Natural killer cell treated with Interleukin-12 subunit alpha and Interleukin-12 subunit beta and Interleukin-15 and Interleukin-18, amount 100 ng/mL, for 72 hours (primary cell): Measurements from ENCODE around the gene FOXN1. TPM values are rescaled to one million over a fixed set of nuclear protein-coding genes. Genes with fewer than 3 reads are reported as not detected.
"Not testable (repeated sequence)": the region's sequence is repeated elsewhere in the genome, so short reads cannot be mapped to it uniquely, and the experiment has no call there.

Experiments
- ATAC-seq, 2 donors: fragments of 150-1000 bp; cut with Tn5 transposase in 1 of 2; sonication (Bioruptor Pico), chemical (Tn5 transposase) in 1 of 2; 2 replicates each; pipeline ENCODE4 v1.10.0; 2021
- DNase-seq: peaks from one replicate; pipeline ENCODE4 v3.0.0; 2022; ENCODE audit warnings: low spot score
- H3K27ac Mint-ChIP-seq, 2 donors: 1 replicate in 1 of 2; 2 replicates in 1 of 2; pipeline ENCODE4 v1.8.0; 2022; ENCODE audit warnings: mixed read lengths in 2 of 2, mild to moderate bottlenecking in 1 of 2, moderate library complexity in 1 of 2
- H3K27me3 Mint-ChIP-seq, 2 donors: 1 replicate in 1 of 2; 2 replicates in 1 of 2; pipeline ENCODE4 v1.8.0; 2022; ENCODE audit warnings: mixed read lengths in 2 of 2
- H3K36me3 Mint-ChIP-seq: one replicate; pipeline ENCODE4 v1.8.0; 2022; ENCODE audit warnings: mixed read lengths
- H3K4me1 Mint-ChIP-seq, 2 donors: 1 replicate in 1 of 2; 2 replicates in 1 of 2; pipeline ENCODE4 v1.8.0; 2022; ENCODE audit warnings: low read depth in 2 of 2, mixed read lengths in 2 of 2, mild to moderate bottlenecking in 1 of 2
- H3K4me3 Mint-ChIP-seq: one replicate; pipeline ENCODE4 v1.8.0; 2022; ENCODE audit warnings: mixed read lengths
- H3K9me3 Mint-ChIP-seq: 2 replicates; pipeline ENCODE4 v1.8.0; 2022; ENCODE audit warnings: mixed read lengths
- total RNA-seq, 2 donors: library from RNA; stranded (reverse); gene quantifications; one replicate each; pipeline ENCODE4 v1.2.3, GENCODE V29; 2022

Gene FOXN1
- total RNA-seq = not detected

DNA sequence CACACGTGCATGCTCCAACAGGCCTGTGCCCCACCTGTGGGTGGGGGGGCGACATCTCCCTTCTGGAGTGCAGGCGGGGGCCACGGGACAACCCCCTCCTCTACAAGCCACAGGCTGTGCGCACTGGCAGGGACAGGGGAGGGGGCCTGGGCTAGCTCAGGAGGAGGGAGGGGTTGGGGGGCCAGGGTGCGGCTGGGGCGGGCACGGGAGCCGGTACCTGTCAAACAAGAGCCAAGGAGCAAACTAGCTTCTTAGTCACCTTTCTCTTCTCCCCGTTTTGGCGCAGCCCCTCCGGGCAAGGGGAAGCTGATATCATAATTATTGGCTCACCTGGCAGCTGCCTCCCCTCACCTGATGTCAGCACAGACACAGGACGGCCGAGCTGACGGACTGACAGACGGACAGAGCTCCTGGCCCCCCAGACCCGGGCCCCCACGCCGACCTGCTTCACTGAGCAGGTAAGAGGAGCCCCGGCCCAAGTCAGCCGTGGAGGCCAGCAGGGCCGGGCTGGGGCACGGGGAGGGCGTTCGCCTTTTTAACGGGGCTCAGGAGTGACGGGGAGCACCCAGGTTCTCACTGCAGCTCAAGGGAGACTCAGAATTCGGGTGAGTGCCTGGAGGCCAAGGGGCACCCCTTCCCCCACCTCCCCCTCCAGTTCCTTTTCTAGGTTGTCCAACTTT is at the start of gene FOXN1:
Gene FOXN1 (plus strand): TSS at position 363 of the 680 bp plus-strand sequence. CDS start 17,622 bp downstream, outside the sequence.
- DNase-seq = no peak
- Mint-ChIP-seq H3K36me3 (no peaks in the 10 kb centered on the region), H3K27me3 (peaks cover 17 to 23% of the 10 kb centered on the region in 2 donors)

GRCh38 chr17:28457890-28458289 is 48.3 kb upstream of the FOXN1 start:
- H3K4me1 Mint-ChIP-seq = no peaks in the 10 kb centered on the region
- no peaks in the 10 kb centered on the region for H3K36me3 Mint-ChIP-seq
- H3K9me3 Mint-ChIP-seq = no peaks in the 10 kb centered on the region
- no peak overlapping the region for H3K27ac Mint-ChIP-seq
- ATAC-seq (no peak), DNase-seq (no peak)
- H3K4me3 Mint-ChIP-seq = no peak overlapping the region
- H3K27me3 Mint-ChIP-seq = peaks cover 0 to 2% of the 10 kb centered on the region in 2 donors

More for the DNA sequence above, at the start of gene FOXN1:
- H3K4me1 Mint-ChIP-seq = no peaks in the 10 kb centered on the region
- no peak within 1 kb of the TSS for H3K4me3 Mint-ChIP-seq
- no peak within 1 kb of the TSS for H3K27ac Mint-ChIP-seq
- ATAC-seq = no peak
- no peaks in the 10 kb centered on the region for H3K9me3 Mint-ChIP-seq

GRCh38 chr17:28458881-28459280 is 47.3 kb upstream of the FOXN1 start:
- H3K4me1 Mint-ChIP-seq, ATAC-seq, DNase-seq, H3K4me3 Mint-ChIP-seq, H3K27ac Mint-ChIP-seq, H3K36me3 Mint-ChIP-seq, H3K9me3 Mint-ChIP-seq, H3K27me3 Mint-ChIP-seq: not testable (repeated sequence)

DNA sequence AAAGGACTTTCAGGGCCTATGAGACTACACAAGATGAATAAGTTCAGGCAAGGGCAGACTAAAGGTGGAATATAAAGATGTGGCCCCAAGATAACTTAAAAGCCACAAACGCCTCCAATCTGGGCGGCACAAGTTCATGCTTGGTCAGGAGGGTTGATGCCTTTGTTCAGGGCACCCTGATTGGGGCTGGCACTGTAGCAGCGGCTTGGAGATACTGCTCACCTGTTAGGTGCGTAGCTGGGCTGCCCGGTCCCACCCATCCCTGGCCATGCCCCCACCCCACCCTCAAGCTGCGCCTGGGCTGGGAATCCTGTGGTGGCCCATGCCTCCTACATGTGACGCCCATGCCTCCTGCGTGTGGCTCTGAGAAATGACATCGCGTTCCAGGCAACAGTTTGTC is 45.2 kb upstream of the FOXN1 start:
- Mint-ChIP-seq H3K27me3 (peaks cover 6% of the 10 kb centered on the region in 2 donors), H3K36me3 (no peaks in the 10 kb centered on the region), H3K4me1 (no peaks in the 10 kb centered on the region), H3K4me3 (no peak overlapping the region), H3K9me3 (no peaks in the 10 kb centered on the region), H3K27ac (no peak overlapping the region)
- DNase-seq (no peak), ATAC-seq (peak in 1 of 2 donors; percentile 28)

DNA sequence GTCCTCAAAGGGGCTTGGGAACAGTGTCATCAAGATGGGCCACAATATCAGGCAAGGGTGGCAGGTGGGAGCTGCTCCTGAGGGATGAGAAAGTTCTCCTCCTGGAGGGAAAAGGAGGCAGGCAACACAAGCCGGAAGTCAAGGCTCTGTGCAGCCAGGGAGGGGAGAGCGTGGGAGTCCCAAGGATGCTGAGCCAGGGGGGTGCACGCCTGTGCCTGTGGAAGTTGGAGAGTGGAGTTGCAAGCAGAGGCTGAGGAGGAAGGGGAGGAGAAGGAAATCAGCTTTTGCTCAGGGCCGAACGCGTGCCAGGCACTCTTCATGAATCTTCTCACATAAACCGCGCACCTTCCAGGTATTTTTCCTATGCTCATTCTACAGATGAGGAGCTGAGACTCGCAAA is 40.1 kb upstream of the FOXN1 start:
- DNase-seq (no peak), ATAC-seq (no peak)
- peaks cover 4 to 21% of the 10 kb centered on the region in 2 donors for H3K4me1 Mint-ChIP-seq
- H3K4me3 Mint-ChIP-seq = no peak overlapping the region
- H3K9me3 Mint-ChIP-seq = no peaks in the 10 kb centered on the region
- no peak overlapping the region for H3K27ac Mint-ChIP-seq
- peaks cover 18 to 26% of the 10 kb centered on the region in 2 donors for H3K27me3 Mint-ChIP-seq
- no peaks in the 10 kb centered on the region for H3K36me3 Mint-ChIP-seq

- Mint-ChIP-seq H3K4me1 (peaks cover 4 to 21% of the 10 kb centered on the region in 2 donors), H3K27me3 (peaks cover 18 to 26% of the 10 kb centered on the region in 2 donors), H3K4me3 (no peak overlapping the region), H3K9me3 (no peaks in the 10 kb centered on the region), H3K36me3 (no peaks in the 10 kb centered on the region), H3K27ac (no peak overlapping the region)
- no peak for DNase-seq
- peak in 1 of 2 donors; percentile 4 for ATAC-seq
These were observed 39.6 kb upstream of the FOXN1 start for GRCh38 chr17:28466521-28467048.

DNA sequence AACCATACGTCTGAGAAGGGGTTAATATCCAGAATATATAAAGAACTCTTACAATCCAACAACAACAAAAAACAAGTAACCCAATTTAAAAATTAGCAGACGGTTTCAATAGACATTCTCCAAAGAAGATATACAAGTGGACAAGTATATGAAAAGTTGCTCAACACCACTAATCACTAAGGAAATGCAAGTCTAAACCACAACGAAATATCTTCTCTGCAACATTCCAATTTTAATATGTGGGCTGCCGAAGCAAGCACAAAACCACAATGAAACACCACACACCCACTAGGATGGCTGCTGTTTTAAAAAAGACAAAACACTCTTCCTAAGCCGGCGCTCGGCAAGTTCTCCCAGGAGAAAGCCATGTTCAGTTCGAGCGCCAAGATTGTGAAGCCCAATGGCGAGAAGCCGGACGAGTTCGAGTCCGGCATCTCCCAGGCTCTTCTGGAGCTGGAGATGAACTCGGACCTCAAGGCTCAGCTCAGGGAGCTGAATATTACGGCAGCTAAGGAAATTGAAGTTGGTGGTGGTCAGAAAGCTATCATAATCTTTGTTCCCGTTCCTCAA is 38.6 kb upstream of the FOXN1 start:
- ATAC-seq (no peak), DNase-seq (no peak)
- H3K4me3 Mint-ChIP-seq = peak overlapping the region; percentile 43
- peaks cover 18 to 26% of the 10 kb centered on the region in 2 donors for H3K27me3 Mint-ChIP-seq
- no peaks in the 10 kb centered on the region for H3K36me3 Mint-ChIP-seq
- H3K4me1 Mint-ChIP-seq = peaks cover 4 to 21% of the 10 kb centered on the region in 2 donors
- no peak overlapping the region for H3K27ac Mint-ChIP-seq
- H3K9me3 Mint-ChIP-seq = no peaks in the 10 kb centered on the region

DNA sequence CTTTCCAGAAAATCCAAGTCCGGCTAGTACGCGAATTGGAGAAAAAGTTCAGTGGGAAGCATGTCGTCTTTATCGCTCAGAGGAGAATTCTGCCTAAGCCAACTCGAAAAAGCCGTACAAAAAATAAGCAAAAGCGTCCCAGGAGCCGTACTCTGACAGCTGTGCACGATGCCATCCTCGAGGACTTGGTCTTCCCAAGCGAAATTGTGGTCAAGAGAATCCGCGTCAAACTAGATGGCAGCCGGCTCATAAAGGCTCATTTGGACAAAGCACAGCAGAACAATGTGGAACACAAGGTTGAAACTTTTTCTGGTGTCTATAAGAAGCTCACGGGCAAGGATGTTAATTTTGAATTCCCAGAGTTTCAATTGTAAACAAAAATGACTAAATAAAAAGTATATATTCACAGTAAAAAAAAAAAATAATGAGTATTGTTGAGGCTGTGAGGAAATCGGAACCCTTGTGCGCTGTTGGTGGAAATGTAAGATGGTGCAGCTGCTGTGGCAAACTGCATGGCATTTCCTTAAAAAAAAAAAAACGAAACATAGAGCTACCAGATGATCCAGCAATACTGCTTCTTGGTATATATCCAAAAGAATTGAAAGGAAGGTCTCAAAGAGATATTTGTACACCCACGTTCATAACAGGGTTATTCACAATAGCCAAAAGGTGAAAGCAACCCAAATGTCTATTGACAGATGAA is 38.0 kb upstream of the FOXN1 start:
- H3K9me3 Mint-ChIP-seq, DNase-seq, ATAC-seq, H3K27ac Mint-ChIP-seq, H3K36me3 Mint-ChIP-seq: not testable (repeated sequence)
- Mint-ChIP-seq H3K4me1 (peaks cover 4 to 21% of the 10 kb centered on the region in 2 donors), H3K27me3 (peaks cover 18 to 26% of the 10 kb centered on the region in 2 donors), H3K4me3 (peak overlapping the region; percentile 3)

- Mint-ChIP-seq H3K36me3 (no peaks in the 10 kb centered on the region), H3K27me3 (peaks cover 18 to 26% of the 10 kb centered on the region in 2 donors), H3K4me1 (peaks cover 4 to 21% of the 10 kb centered on the region in 2 donors), H3K27ac (no peak overlapping the region), H3K9me3 (no peaks in the 10 kb centered on the region), H3K4me3 (peak overlapping the region; percentile 3)
- DNase-seq (no peak), ATAC-seq (peak in 1 of 2 donors; percentile 83)
These were observed 37.4 kb upstream of the FOXN1 start for GRCh38 chr17:28468781-28469180.

DNA sequence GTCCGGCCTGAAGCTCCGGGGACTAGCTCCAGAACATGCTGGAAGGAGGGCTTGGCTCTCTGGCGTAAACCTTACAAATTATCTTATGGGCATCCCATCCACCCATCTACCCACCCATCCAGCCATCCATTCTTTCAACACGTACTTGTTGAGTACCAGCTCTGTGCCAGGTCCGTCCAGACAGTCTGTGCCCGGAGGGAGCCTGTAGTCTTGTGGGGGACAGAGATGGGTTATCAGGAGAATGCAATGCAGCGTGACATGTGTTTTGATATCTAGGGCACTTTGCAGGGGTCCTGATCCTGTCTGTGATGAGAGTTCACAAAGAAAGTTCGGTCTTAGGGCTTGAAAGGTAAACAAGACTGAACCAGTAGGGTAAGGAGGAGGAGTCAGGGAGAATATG is 36.8 kb upstream of the FOXN1 start:
- ATAC-seq (no peak), DNase-seq (no peak)
- Mint-ChIP-seq H3K9me3 (no peaks in the 10 kb centered on the region), H3K27me3 (peaks cover 18 to 26% of the 10 kb centered on the region in 2 donors), H3K36me3 (no peaks in the 10 kb centered on the region), H3K4me3 (no peak overlapping the region), H3K4me1 (peaks cover 4 to 21% of the 10 kb centered on the region in 2 donors), H3K27ac (no peak overlapping the region)

DNA sequence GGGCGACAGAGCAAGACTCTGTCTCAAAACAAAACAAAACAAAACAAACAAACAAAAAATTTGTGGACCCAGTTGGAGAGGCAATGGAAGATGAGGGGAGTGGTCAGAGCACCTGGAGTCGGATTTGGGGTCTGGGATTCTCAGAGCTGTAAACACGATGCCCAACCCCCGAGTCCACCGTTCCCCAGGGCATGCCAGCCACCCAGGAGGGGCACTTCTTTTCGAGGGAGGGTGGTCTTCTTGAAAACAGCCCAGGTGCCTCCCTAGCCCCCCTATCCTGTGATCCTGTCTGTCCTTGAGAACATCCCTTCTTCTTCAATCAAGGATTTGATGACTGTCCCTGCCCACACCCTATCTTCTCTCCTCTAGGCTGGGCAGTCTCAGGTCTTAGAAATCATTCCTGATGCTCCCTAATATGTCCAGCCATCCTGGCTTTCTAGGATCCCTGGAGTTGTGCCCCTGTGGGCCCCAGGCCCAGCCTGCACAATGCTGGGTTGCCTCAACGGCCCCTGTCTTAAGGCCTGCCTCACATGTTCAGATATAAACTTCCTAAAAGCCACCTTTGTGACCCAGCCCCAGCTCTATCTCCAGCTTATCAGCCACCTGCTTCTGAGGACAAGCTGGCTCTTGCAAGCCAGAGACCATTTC is 35.8 kb upstream of the FOXN1 start:
- H3K27me3 Mint-ChIP-seq = peaks cover 18 to 25% of the 10 kb centered on the region in 2 donors
- DNase-seq = no peak
- no peak for ATAC-seq
- H3K4me1 Mint-ChIP-seq = peaks cover 6 to 24% of the 10 kb centered on the region in 2 donors
- no peak overlapping the region for H3K4me3 Mint-ChIP-seq
- no peaks in the 10 kb centered on the region for H3K9me3 Mint-ChIP-seq
- no peaks in the 10 kb centered on the region for H3K36me3 Mint-ChIP-seq
- no peak overlapping the region for H3K27ac Mint-ChIP-seq

GRCh38 chr17:28470914-28471366 is 35.2 kb upstream of the FOXN1 start:
- H3K4me1 Mint-ChIP-seq = peaks cover 12 to 30% of the 10 kb centered on the region in 2 donors
- ATAC-seq (no peak), DNase-seq (no peak)
- no peaks in the 10 kb centered on the region for H3K36me3 Mint-ChIP-seq
- no peak overlapping the region for H3K4me3 Mint-ChIP-seq
- H3K27me3 Mint-ChIP-seq = peaks cover 18 to 20% of the 10 kb centered on the region in 2 donors
- H3K27ac Mint-ChIP-seq = no peak overlapping the region
- no peaks in the 10 kb centered on the region for H3K9me3 Mint-ChIP-seq

- no peak for ATAC-seq
- H3K4me3 Mint-ChIP-seq = no peak overlapping the region
These were observed 34.4 kb upstream of the FOXN1 start for GRCh38 chr17:28471531-28472342.

More at GRCh38 chr17:28471531-28472342, 34.4 kb upstream of the FOXN1 start:
- Mint-ChIP-seq H3K27me3 (peaks cover 13 to 17% of the 10 kb centered on the region in 2 donors), H3K27ac (no peak overlapping the region), H3K4me1 (peaks cover 12 to 30% of the 10 kb centered on the region in 2 donors), H3K9me3 (no peaks in the 10 kb centered on the region), H3K36me3 (no peaks in the 10 kb centered on the region)
- DNase-seq = no peak
